Measurements from ENCODE around the gene NRGN.

Gene NRGN

DNA sequence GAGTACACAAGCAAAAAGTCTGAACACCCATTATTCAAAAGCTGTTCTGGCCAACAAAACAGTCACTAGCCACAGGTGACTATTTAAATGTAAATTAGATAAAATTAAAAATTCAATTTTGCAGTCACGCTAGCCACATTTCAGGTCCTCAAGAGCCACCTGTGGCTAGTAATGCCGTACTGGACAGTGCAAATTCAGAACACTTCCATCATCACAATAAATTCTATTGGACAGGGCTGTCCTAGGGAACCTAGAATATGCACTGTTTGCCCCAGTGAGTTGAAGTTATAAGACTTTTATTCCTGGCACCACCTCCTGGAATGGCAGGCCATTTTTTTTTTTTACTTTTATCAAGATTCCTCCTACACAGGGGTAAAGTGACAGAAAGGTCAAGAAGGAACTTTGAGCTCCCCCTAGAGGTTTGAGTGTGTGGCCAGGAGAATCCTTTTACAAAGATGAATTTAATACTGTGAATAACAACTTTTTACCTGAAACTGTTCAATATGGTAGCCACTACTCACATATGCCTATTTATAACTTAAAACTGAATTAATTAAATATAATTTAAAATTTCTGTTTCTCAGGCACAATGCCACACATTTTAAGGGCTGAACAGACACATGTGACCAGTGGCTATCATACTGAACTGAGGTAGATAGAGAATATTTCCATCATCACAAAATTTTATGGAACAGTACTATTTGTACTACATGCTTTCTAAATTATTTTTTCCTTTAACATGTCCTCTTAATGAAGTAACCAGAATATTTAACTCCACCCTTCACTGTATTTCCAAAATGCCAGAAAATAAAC is 53.9 kb downstream of the NRGN start:
- no peak for DNase-seq

DNA sequence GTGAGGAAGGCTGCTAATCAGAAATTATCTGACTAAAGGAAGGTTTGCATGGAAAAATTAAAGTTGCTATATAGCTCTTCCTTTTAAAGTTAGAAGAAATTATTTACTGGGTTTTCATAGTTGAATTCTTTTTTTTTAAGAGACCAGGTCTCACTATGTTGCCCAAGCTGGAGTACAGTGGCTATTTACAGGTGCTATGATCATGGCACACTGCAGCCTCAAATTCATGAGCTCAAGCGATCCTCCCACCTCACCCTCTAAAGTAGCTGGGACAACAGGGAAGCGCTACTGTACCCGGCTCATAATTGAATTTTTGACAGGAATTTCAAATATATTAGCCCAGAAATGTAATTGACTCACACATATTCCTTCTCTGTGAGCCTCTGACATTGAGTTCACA is 56.6 kb downstream of the NRGN start:
- DNase-seq = no peak
